HG02981 (cell line): Measurements from ENCODE around the gene RNF175.

ENCODE experiments used
- ATAC-seq: cut with Tn5 transposase; IDR thresholded peaks from one replicate; pipeline ENCODE4 v1.9.1; 2021; ENCODE audit warnings: mild to moderate bottlenecking, moderate library complexity; ENCODE audit not compliant: unreplicated experiment

The RNF175 gene

DNA sequence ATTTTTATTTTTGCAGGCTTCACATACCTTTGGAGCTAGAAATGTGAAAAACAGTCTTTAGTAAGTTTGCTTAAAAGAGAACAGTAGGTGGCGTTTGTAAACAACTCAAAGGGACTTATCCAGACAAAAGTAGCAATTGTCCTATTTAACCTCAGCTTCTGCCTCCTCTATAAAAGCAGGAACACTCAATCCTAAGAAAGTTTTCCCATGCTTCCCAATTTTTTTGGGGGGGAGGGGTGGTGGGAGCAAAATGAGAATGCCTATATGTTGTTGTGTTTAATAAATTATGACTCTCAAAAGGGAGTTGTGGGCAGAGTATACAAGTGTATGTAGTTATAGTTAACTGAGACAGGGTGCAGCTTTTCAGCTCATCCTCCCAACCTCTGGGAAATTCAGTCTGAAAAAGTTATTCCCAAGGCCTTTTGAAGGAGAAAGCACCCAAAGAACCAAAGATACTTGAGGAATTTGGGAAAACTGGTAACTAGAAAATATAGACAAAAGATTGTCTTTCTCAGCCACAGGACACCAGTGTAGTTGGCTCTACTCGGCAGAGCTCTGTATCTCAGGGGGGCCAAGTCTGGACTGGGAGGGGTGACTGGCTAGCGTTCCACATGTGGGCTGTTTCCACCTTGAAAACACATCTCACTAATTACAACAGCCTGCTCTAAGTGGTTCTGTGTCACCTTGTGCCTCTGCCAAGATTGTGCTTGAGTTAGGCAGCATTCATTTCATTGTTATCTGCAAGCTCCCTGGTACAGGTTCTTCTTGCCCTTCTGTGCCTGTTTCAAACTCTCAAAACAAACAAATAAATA lies 26.3 kb upstream of the RNF175 start:
- no peak for ATAC-seq

DNA sequence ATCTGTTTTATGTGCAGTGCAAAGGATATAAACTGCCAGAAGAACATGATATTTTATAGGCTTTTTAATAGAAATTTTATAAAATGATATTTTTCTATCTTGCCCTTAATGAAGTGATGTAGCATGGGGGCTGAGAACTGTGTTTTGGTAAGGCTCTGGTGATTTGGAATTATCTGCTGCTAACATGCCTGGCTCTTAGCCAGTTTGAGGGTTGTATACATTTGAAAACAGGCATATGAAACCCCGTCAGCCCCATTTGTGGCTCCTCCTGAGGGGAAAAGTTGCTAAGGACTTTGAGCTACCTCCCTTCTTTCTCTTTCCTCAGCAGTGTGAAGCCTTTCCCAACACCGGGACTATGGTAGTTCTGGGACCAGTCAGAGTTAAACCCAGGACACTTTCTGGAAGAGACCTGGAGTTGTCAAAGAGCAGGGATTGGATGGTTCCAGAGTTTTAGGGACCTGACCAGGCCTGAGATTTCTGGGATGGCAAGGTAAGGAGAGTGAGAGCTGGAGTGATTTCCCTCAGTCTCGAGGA lies 24.4 kb upstream of the RNF175 start:
- ATAC-seq = no peak

DNA sequence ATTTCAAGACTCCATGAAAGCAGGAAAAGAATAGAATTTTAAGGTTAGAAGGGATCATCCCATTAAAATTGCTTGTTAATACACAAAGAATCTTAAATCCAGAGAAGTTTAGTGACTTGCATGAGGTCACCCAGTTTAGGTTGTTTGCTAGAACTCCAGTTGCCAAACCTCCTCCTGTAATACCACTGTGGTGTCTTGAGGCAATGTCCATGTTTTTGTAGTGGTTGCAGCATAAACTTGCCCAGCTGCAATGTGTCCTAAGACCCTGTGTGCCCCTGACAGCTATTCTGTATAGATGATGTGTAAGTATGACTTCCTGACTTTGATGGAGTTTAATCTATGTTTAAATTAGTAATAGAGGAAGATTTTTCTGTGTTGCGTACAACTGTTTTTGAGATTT lies 22.8 kb upstream of the RNF175 start:
- no peak for ATAC-seq

DNA sequence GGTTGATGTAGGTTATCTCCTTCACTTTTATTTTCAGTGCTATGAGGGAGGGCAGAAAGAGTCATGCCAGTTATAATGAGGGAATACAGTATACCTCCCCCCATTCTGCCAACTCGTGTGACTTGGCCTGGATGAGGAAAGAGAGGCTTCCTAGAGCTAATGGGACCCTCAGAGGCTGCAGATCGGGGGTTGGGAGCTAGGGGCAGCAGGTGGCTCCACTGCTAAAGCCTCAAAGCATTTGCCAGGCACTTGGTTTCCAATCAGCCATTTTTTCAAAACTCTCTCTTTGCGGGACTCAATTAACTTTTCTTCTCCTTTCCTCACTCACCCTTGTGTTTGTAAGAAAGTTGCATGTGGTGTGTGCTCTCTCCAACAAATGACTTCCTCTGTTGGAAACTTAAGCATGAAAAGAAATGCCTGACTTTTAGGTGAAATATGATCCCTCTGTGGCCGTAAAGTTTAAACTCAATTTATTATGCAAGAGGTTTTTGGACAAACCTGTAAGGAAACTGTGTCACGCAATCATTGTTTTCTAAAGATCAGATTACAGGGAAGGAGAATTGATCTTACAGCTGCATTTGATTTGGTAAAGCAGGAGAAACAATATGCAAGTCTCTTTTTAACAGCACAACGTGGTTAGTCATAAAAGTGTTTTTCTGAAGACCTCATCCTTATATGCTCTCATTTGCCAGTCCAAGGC lies 22.0 kb upstream of the RNF175 start:
- no peak for ATAC-seq

DNA sequence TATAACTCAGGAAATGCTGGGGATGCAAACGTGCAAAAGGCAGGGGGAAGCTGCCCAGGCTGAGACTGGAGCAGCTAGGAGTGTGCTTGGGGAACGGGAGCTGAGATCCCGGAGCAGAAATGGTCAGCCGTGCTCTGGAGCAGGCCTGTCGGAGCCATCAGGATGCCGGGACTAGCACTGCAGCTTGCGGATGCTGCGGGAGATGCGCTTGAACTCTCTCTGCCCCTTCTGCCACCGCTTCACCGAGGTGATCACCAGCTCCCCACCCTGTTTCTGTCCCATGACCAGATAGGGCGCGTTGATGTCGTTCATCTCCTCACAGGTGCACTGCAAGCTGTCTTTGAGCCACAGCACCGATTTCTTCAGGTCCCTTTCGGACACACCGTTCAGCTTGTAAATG lies 21.5 kb upstream of the RNF175 start:
- ATAC-seq = no peak

DNA sequence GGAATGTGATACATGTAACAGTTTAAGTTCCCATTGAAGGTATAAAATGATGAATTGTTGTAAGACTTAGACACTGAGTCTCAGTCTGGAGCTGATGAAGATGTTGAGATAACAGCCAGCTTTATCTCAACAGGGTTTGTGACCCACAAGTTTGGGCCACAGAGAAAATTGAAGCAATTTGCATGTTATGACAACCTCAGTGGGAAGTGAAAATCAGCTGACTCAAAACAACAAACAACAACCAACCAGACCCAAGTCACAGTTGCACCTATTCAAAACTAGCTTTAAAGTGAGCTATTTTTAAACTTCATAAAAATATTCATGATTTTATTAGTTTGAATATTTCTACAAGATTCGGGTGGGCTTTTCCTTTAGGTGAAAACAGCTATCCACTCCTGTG lies 21.1 kb upstream of the RNF175 start:
- peak; percentile 79 for ATAC-seq

DNA sequence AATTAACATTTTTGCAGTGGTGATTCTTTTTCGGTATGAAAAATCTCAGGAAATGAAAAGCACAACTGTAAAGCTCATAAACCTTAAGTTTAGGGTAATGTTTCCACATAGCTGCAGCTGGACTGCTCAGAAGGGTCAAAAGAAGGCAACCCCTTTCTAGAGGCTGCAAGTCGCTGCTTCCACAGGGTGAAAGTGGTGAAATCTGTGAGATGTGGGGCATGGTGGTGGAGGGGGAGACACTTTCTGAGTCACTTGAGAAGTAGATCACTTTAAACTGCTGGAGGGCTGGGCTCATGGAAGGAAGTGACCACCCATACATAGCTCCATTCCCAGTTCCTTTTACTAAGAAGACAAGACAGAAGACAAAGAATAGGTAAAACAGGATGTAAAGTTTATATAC lies 20.4 kb upstream of the RNF175 start:
- no peak for ATAC-seq

DNA sequence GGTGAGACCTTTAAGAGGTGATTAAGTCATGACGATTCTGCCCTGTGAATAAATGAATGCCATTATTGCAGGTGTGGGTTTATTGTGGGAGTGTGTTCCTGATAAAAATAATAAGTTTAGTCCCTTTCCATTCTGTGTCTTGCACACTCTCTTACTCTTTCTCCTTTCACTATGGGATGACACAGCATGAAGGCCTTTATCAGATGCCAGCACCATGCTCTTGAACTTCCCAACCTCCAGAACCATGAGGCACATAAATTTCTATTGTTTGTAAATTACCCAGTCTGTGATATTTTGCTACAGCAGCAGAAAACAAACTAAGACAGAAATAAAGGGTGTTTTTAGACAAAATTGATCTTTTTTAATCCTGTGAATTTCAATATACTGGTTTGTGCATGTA lies 18.6 kb upstream of the RNF175 start:
- ATAC-seq = no peak

DNA sequence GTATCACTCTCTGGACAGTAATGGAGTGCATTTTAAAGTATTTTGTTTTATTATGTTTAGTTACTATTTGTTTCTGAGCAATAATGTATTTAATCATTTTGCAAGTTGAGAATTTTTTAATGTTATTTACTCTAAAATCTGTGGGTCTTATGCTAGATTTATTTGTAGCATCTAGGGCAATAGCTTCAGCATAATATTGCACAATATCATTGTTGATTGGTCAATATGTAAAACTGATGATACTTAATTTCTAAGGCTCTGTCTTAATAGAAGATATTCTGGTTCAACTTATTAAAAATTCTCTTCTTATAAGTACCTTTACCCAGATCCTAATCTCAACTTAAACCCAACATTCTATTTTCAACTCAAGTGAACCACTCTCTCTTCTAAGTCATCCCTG lies 17.6 kb upstream of the RNF175 start:
- no peak for ATAC-seq

DNA sequence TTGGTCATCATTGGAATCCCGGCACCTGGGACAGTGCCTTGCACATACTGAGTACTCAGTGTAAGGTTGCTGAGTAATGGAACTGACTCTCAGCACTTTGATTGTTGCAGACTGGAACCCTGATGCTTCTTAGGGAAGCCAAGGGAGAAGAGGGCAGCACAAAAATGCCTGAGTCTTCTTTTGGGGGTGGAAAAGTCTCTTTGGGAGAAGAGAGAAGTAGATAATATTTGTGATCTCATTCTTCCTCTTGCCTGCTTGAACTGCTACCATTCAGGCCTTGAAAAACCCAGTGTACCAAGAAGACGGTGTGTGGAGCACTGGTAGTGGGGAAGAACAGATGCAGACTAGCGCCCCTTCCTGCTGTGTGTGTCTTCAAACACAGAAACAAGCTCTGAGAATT lies 16.8 kb upstream of the RNF175 start:
- ATAC-seq = no peak

DNA sequence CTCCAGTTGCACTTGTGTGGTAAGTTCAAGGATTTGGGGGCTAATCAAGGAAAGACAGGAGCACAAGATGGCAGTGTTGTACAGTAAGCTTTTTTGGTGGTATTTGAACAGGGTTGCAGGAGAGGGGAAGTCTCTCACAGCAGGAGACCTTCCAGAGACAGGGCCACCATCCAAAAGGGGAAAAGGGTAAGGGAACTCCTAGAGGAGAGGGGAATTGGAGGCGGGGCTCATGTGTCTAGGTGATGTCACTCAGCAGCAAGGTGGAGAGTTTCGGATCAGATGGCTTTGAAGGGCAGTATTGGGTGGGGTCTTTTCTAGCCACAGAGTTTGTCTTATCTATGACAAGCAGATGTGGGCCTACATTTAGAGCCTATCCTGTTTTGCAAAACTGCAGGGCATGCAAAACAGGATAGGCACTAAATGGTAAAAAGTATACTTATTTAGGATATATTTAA lies 13.4 kb upstream of the RNF175 start:
- ATAC-seq = no peak

DNA sequence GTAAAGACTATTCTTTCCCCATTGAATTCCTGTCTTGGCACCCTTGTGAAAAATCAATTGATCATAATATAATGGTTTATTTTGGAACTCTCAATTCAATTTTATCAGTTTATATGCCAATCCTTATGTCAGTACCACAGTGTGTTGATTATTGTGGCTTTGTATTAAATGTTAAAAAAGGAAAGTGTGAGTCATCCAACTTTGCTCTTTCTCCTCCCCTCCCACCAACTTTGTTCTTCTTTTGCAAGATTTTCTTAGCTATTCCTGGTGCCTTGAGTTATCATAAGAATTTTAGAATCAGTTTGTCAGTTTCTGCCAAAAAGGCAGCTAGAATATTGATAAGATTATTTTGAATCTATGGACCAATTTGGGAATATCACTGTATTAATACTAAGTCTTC lies 11.2 kb upstream of the RNF175 start:
- ATAC-seq = no peak

DNA sequence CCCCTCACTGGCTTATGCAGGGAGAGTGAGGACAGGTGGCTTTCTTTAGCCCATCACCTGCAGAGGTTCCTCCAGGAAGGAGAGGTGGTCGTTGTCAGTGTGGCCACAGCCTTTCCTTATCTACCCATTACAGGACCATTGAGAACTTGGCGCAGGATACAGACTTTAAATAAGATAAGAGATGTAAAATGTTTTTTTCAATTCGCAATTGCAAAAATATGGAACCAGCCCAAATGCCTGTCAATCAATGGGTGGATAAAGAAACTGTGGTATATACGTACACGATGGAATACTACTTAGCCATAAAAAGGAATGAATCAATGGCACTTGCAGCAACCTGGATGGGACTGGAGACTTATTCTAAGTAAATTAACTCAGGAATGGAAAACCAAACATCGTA lies 6.9 kb upstream of the RNF175 start:
- no peak for ATAC-seq

DNA sequence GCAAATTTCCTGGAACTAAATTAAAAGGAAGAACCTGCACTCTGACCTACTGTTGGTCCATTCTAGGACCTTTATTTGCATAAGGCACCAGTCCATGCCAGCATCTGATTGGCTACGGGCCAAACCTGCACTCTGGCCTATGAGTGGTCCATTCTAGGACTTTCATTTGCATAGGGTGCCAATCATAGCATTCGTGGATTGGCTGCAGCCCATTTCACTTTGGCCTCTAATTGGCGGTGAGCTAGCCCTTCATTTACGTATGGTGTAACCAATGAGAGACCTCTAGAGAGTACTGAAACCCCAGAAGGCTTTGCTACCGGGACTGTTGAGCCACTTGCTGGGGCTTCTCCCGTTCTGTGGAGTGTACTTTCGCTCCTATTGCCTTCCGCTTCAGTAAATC lies 6.1 kb upstream of the RNF175 start:
- ATAC-seq = no peak

DNA sequence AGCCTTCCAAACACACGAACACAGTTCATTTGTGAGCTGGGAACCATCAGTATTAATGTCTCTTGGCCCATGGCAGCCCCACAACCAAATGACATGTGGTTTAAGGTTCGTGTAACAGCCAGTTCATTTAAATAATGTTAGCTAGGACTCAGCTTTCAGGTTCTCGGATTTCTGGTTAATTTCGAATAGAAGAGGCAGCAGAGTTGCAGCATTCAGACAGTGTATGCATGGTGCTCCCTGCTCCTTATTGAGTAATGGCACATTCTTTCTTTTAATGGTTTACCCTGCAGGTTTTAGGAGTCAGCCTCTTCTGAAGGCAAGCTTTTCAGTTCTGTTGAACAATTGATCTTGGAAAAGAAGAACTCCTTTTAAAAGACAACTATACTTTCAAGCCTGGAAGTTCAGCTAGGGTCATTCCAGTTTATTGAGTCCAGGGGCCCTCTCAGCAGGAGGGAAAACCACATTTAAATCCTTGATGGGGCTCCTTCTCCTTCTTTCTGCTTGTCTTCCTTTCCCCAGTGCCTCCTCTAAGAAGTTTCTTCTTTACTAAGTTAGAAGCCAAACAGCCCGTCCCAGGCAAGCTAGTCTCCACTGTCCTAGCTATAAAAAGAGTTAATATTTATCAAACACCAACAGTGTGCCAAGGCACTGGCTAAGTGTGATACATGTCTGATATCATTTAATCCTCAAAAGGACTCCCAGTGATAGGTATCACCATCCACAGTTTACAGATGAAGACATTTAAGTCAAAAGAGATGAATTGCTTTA lies 5.0 kb upstream of the RNF175 start:
- ATAC-seq = no peak

DNA sequence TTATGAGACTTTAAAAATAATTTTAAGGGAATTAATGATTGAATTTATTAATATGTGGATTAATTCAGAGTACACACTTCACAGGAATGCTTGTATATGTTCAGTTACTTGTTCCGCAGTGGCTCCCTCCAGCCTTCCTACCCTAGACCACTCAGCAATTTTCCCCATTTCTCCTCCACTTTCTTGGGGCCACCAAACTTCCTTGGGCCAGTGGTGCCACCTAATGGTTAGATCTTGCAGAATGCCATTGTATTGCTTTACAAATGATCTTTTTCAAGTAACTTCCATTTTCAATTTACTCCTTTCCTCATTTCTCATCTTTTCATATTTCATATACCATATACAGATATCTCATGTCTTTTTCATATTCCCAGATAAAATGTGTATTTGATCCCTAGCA lies 3.6 kb upstream of the RNF175 start:
- ATAC-seq = no peak

DNA sequence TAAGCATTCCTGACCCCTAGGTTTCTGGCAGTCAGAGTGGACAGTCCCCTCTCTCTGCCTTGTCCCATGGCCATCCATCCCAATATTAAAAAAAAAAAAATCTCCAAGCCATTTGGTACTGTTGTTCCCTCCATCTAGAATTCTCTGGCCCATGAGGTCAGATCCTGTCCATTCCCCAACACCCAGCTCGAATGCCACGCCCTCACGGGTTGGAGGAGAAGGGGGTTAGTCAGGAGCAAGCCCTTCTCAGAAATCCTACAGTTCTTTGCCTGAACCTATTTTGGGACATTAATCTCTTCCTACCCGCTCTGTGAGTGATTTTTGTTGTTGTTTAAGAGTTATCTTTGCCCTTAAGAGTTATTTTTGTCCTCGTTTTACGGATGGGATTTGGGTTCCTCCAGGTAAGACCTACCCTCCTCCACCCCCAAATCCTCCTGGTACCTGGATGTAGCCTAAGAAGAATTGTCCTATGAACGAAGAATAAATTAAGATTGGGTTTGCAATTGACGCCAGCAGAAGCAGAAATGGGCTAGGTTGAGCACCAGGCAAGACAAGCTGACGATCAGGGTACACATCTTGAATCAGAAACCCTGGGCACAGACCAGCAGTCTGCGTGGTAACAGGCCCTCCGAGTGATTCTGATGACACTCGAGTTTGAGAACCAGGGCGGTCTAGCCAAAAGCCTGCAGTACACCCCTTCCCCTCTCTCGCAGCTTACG lies 977 bp downstream of the RNF175 start:
- no peak for ATAC-seq

DNA sequence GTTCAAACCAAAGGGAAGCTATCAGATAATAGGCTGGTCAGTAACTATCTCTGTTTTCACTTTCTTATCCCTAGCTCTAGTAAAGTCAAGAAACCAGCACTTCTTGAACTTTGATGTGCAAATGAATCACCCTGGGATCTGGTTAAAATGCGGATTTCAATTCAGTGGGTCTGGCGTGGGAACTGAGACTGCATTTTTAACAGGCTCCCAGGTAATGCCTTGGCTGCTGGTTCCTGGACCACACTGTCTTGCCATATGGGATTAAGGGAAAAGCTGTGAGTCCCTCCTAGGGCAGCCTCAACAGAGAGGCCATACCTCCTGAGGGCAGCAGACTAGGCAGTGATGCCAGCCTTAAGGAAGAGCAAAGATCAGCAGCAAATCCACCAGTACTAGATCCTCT lies 1.7 kb downstream of the RNF175 start:
- ATAC-seq = no peak

DNA sequence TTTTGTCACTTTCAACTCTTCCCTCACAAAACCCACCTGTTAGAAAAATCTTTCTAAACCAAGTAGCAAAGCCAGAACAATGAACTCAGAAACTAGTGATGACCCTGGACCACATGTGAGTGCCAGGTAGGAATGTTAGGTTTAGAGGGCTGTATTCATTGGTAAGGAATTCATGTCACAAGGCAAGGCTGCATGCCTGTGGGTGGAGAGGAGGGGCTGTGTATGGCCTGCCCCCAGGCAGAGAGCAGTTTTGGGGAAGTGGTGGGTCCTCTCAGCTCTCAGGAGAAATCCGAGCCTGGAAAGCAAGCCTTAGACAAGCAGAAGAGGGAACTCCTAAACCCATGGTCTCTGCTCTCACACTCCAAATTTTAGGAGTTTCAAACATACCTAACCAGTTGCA lies 2.4 kb downstream of the RNF175 start:
- no peak for ATAC-seq

DNA sequence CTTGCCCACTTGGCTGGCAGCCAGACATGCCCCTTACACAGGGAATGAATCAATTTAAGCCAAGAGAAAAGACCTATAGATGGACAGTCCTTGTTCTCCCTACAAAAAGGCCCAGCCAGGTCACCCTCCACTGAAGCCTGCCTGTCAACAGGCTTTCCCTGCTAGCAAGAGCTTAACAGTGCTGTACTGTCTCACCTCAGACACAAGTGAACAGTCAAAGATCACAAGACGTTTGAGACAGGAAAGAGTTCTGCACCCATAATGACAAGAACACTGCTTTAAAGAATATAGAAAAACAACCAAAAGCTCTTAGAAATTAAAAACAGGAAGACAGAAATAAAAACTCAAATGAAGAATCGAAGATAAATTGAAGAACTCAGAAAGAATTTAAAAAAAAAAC lies 4.6 kb downstream of the RNF175 start:
- ATAC-seq = no peak
